ENCODE data around the gene BICRAL.

- no peak for TF ChIP-seq EZH2 (IDR thresholded peaks at IDR 0.05)
- TF ChIP-seq POLR2AphosphoS5 (IDR thresholded peaks at IDR 0.05; ENCODE audit: borderline replicate concordance, low read depth, low read length) = no peak
Observed at GRCh38 chr6:42845327-42845694, 63.5 kb downstream of the BICRAL start.

Measured in SK-N-MC (cell line).